B cell (primary cell): ENCODE data around the gene DNAI2. TPM values are rescaled to one million over a fixed set of nuclear protein-coding genes. Genes with fewer than 3 reads are reported as not detected.

Experiments used
- ATAC-seq: fragments of 200-7000 bp; cut with Tn5 transposase; one replicate; pipeline ENCODE4 v1.10.0; 2021; ENCODE audit warnings: low read depth, mild to moderate bottlenecking, moderate number of reproducible peaks, moderate library complexity
- CTCF ChIA-PET: fragments of 350-600 bp; sonication (Branson Sonifier 250); formaldehyde crosslinking; loops from one replicate; lab custom pipeline; 2021; ENCODE audit warnings: antibody characterized with exemption, inconsistent platforms; lab: Charles Lee
- POLR2A ChIA-PET: fragments of 350-600 bp; sonication (Branson Sonifier 250); formaldehyde crosslinking; loops from one replicate; lab custom pipeline; 2021; ENCODE audit warnings: antibody characterized with exemption; lab: Charles Lee
- DNase-seq: peaks from one replicate; pipeline ENCODE4 v3.0.0; 2013
- H2AFZ ChIP-seq: 2 replicates; pipeline ENCODE4 v1.6.1; 2012; ENCODE audit warnings: mild to moderate bottlenecking, low read depth, low read length; ENCODE audit not compliant: insufficient read depth, poor library complexity, severe bottlenecking
- H3K27ac ChIP-seq, 2 donors: 1 replicate in 1 of 2; 2 replicates in 1 of 2; pipeline ENCODE4 v1.5.1; 2012 to 2013; ENCODE audit warnings: low read length in 2 of 2, mild to moderate bottlenecking in 2 of 2, moderate library complexity in 1 of 2
- H3K27me3 ChIP-seq, 4 experiments: fragments of 200-600 bp in 1 of 4; sonication (generic) in 1 of 4; replicated peaks in 1 of 4; 1 replicate in 2 of 4; 2 replicates in 2 of 4; pipeline versions ENCODE4 v1.6.1 to v1.7.0; 2013 to 2016; ENCODE audit warnings: low read length in 3 of 4, mild to moderate bottlenecking in 2 of 4, mixed read lengths in 1 of 4, moderate library complexity in 1 of 4; ENCODE audit not compliant: insufficient read depth in 4 of 4, control insufficient read depth in 3 of 4; ENCODE audit errors: control extremely low read depth in 1 of 4
- H3K36me3 ChIP-seq, 2 experiments: replicated peaks in 1 of 2; 1 replicate in 1 of 2; 2 replicates in 1 of 2; pipeline versions ENCODE4 v1.6.1 to v1.7.1; 2013; ENCODE audit warnings: low read length in 1 of 2; ENCODE audit not compliant: insufficient read depth in 2 of 2, control insufficient read depth in 1 of 2; ENCODE audit errors: control extremely low read depth in 1 of 2, extremely low read depth in 1 of 2
- H3K4me1 ChIP-seq, 2 donors: fragments of 200-600 bp in 1 of 2; sonication (generic) in 1 of 2; 1 replicate in 1 of 2; 2 replicates in 1 of 2; pipeline versions ENCODE4 v1.5.1 to v1.6.1; 2013 to 2017; ENCODE audit warnings: low read length in 2 of 2; ENCODE audit not compliant: control insufficient read depth in 2 of 2, insufficient read depth in 2 of 2
- H3K4me2 ChIP-seq: replicated peaks from 2 replicates; pipeline ENCODE3; 2012; ENCODE audit warnings: mild to moderate bottlenecking, low read depth, low read length; ENCODE audit not compliant: poor library complexity, severe bottlenecking
- H3K4me3 ChIP-seq, 5 experiments: fragments of 200-600 bp in 1 of 5; sonication (generic) in 1 of 5; 1 replicate in 3 of 5; 2 replicates in 2 of 5; pipeline versions ENCODE4 v1.5.1 to v1.7.0; 2011 to 2016; ENCODE audit warnings: low read length in 4 of 5, mild to moderate bottlenecking in 4 of 5, low read depth in 2 of 5, control low read depth in 1 of 5, moderate library complexity in 1 of 5; ENCODE audit not compliant: insufficient read depth in 1 of 5; ENCODE audit errors: control extremely low read depth in 1 of 5, extremely low read depth in 1 of 5
- H3K79me2 ChIP-seq: fragments of 200-600 bp; sonication (generic); one replicate; pipeline ENCODE4 v1.6.0; 2016; ENCODE audit warnings: low read length; ENCODE audit not compliant: control insufficient read depth, insufficient read depth
- H3K9ac ChIP-seq: fragments of 200-600 bp; sonication (generic); 2 replicates; pipeline ENCODE4 v1.6.1; 2017; ENCODE audit warnings: mild to moderate bottlenecking, low read length, moderate library complexity
- H3K9me3 ChIP-seq, 3 donors: one replicate each; pipeline versions ENCODE4 v1.6.1 to v1.7.1; 2013; ENCODE audit warnings: low read length in 2 of 3; ENCODE audit not compliant: control insufficient read depth in 2 of 3, insufficient read depth in 1 of 3; ENCODE audit errors: control extremely low read depth in 1 of 3
- H4K20me1 ChIP-seq: 2 replicates; pipeline ENCODE4 v1.6.0; 2012; ENCODE audit warnings: mild to moderate bottlenecking, low read length; ENCODE audit not compliant: insufficient read depth, control insufficient read depth, poor library complexity, severe bottlenecking
- H3K27ac Mint-ChIP-seq: one replicate; pipeline ENCODE4 v1.8.0; 2021; ENCODE audit warnings: mixed read lengths
- H3K27me3 Mint-ChIP-seq: one replicate; pipeline ENCODE4 v1.8.0; 2021; ENCODE audit warnings: mixed read lengths
- H3K4me1 Mint-ChIP-seq: one replicate; pipeline ENCODE4 v1.8.0; 2021; ENCODE audit warnings: mixed read lengths
- H3K4me3 Mint-ChIP-seq: one replicate; pipeline ENCODE4 v1.8.0; 2021; ENCODE audit warnings: mixed read lengths
- H3K9me3 Mint-ChIP-seq: one replicate; pipeline ENCODE4 v1.8.0; 2022; ENCODE audit warnings: mixed read lengths; ENCODE audit not compliant: insufficient read depth
- EZH2 ChIP-seq: IDR thresholded peaks from 2 replicates; pipeline ENCODE4 v1.6.1; 2012; ENCODE audit warnings: borderline replicate concordance, low read depth, mild to moderate bottlenecking, moderate library complexity, low read length; ENCODE audit not compliant: insufficient read depth, poor library complexity, severe bottlenecking
- WGBS: methylation state at CpG from one replicate; pipeline ENCODE4 v1.1.5; 2013; ENCODE audit warnings: missing lambda C conversion rate; ENCODE audit not compliant: insufficient coverage; 5-methylcytosine and 5-hydroxymethylcytosine counted together
- intact Hi-C: fragments of 100-400 bp; cut with micrococcal nuclease; formaldehyde crosslinking; loops from one replicate; pipeline ENCODE4 v1.10.0; 2022
- polyA plus RNA-seq: library from polyadenylated mRNA; depleted of rRNA; stranded (reverse); fragments of >200 nt; gene quantifications from 2 replicates; pipeline ENCODE4 v1.2.3, GENCODE V29; 2012
- total RNA-seq, 2 donors: library from RNA; stranded (reverse); fragments of 120-200 nt in 1 of 2; gene quantifications; 1 replicate in 1 of 2; 2 replicates in 1 of 2; pipeline versions ENCODE4 v1.2.3 to v1.2.4, GENCODE V29; 2013 to 2022
- TF ChIP-seq, protein P1 (sequence below): fragments of 200-600 bp; IDR thresholded peaks from one replicate; pipeline ENCODE4 v1.8.0; 2022; ENCODE audit warnings: antibody characterized with exemption, mild to moderate bottlenecking

The DNAI2 gene
- total and polyA plus RNA-seq, 2 donors (not counting 1 experiment from before 2014, with no cell fraction given): not detected

DNA sequence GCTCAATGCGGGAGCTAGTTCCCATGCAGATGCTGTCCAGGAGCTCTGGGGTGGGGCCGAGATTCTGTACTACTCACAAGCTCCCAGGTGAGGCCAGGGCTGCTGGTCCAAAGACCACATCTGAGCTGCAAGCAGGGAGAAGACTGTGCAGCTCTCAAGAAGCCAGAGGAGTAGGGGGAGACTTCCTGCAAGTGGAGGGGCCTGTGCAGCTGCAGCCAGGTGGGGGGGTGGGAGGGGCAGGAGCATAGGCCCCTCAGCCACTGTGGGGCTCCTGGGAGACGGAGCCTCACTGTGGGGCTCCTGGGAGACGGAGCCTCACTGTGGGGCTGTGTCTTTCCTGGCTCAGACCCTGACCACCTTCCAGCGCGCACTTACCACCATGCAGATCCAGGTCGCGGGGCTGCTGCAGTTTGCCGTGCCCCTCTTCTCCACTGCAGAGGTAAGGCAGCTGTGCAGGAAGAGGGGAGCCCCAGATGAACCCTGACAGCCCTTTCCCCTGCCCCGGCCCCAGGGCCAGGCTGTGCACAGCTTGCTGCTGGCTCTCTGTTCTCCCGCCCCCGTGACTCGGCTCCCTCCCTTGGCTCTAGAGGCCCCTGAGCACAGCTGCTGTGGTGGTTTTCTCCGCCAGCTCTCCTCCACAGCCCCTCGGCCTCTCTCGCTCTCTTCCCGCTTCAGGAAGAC, 24.3 kb upstream of the DNAI2 start:
- ChIA-PET CTCF (no interaction called here), POLR2A (no interaction called here)
- H3K4me1 ChIP-seq: no peaks in the 10 kb centered on the region
- DNase-seq: no peak
- Mint-ChIP-seq H3K4me1 (no peaks in the 10 kb centered on the region), H3K4me3 (no peak overlapping the region), H3K27ac (no peak overlapping the region), H3K27me3 (no peaks in the 10 kb centered on the region), H3K9me3 (no peaks in the 10 kb centered on the region)
- no peak overlapping the region for H3K27ac ChIP-seq
- H2AFZ ChIP-seq: no peak overlapping the region
- no peak for TF ChIP-seq EZH2
- TF ChIP-seq, protein P1, sequence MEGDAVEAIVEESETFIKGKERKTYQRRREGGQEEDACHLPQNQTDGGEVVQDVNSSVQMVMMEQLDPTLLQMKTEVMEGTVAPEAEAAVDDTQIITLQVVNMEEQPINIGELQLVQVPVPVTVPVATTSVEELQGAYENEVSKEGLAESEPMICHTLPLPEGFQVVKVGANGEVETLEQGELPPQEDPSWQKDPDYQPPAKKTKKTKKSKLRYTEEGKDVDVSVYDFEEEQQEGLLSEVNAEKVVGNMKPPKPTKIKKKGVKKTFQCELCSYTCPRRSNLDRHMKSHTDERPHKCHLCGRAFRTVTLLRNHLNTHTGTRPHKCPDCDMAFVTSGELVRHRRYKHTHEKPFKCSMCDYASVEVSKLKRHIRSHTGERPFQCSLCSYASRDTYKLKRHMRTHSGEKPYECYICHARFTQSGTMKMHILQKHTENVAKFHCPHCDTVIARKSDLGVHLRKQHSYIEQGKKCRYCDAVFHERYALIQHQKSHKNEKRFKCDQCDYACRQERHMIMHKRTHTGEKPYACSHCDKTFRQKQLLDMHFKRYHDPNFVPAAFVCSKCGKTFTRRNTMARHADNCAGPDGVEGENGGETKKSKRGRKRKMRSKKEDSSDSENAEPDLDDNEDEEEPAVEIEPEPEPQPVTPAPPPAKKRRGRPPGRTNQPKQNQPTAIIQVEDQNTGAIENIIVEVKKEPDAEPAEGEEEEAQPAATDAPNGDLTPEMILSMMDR: no peak
- no peaks in the 10 kb centered on the region for H3K79me2 ChIP-seq
- no peak overlapping the region for H3K9ac ChIP-seq
- H4K20me1 ChIP-seq: no peaks in the 10 kb centered on the region
- intact Hi-C loops: no loop called here
- H3K27me3 ChIP-seq: peaks cover 0 to 2% (median 0%) of the 10 kb centered on the region in 4 experiments
- no peak overlapping the region for H3K4me3 ChIP-seq
- 35% methylated on average over 15 of the region's 17 CpGs for WGBS
- no peaks in the 10 kb centered on the region for H3K36me3 ChIP-seq
- no peaks in the 10 kb centered on the region for H3K9me3 ChIP-seq
- no peak for ATAC-seq
- no peak overlapping the region for H3K4me2 ChIP-seq

DNA sequence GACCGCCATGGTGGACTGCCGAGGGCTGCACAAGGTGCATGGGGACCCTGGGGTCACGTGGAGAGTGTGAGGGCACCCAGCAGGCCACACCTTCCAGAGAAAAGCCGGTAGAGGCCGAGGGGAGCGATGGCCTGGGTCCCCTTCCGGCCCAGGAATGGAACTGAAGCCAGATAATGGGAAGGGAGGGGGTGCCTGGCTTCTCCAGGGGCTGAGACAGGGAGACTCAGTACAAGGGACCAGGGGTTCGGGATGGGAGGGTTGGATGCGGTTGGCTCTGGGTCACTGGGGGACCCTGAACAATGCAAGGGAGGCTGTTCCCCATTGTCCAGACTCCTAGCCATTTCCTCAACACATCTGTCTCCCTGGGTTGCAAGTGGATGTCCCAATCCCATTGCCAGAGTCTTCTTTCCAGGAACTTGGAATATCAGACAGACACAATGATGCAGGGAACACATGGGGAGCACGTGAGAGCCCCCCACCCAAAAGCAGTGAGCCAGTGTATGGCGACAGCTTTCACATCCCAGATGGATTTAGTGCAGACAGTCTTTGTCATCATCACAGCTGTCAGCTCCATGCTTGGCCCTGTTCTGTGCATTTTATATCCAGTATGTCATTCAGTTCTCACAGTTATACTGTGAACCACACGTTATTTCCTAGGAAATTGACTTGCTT, 23.6 kb upstream of the DNAI2 start:
- H3K36me3 ChIP-seq: no peaks in the 10 kb centered on the region
- H3K27me3 Mint-ChIP-seq: no peaks in the 10 kb centered on the region
- no peak overlapping the region for H3K4me2 ChIP-seq
- no peak overlapping the region for H3K4me3 Mint-ChIP-seq
- no peaks in the 10 kb centered on the region for H3K79me2 ChIP-seq
- DNase-seq: no peak
- H3K27ac Mint-ChIP-seq: no peak overlapping the region
- TF ChIP-seq EZH2: no peak
- peaks cover 0 to 2% (median 0%) of the 10 kb centered on the region in 4 experiments for H3K27me3 ChIP-seq
- no peaks in the 10 kb centered on the region for H3K4me1 Mint-ChIP-seq
- no peak for ATAC-seq
- H3K9me3 ChIP-seq: no peaks in the 10 kb centered on the region
- H3K4me3 ChIP-seq: no peak overlapping the region
- H3K27ac ChIP-seq: no peak overlapping the region
- CTCF ChIA-PET: no interaction called here
- no peak overlapping the region for H3K9ac ChIP-seq
- POLR2A ChIA-PET: no interaction called here
- no peaks in the 10 kb centered on the region for H3K4me1 ChIP-seq
- 91% methylated on average over 12 of the region's 12 CpGs for WGBS
- no peaks in the 10 kb centered on the region for H3K9me3 Mint-ChIP-seq
- no peaks in the 10 kb centered on the region for H4K20me1 ChIP-seq
- H2AFZ ChIP-seq: no peak overlapping the region
- intact Hi-C loops: no loop called here
